NCI-H2081 (cell line): Measurements from ENCODE around the gene ALPP.
"Not testable (repeated sequence)": the region's sequence is repeated elsewhere in the genome, so short reads cannot be mapped to it uniquely, and the experiment has no call there.

Experiments
- DNase-seq, 2 experiments: peaks; one replicate each; lab custom pipeline; 2025; lab: John Stamatoyannopoulos, UW

Gene ALPP

DNA sequence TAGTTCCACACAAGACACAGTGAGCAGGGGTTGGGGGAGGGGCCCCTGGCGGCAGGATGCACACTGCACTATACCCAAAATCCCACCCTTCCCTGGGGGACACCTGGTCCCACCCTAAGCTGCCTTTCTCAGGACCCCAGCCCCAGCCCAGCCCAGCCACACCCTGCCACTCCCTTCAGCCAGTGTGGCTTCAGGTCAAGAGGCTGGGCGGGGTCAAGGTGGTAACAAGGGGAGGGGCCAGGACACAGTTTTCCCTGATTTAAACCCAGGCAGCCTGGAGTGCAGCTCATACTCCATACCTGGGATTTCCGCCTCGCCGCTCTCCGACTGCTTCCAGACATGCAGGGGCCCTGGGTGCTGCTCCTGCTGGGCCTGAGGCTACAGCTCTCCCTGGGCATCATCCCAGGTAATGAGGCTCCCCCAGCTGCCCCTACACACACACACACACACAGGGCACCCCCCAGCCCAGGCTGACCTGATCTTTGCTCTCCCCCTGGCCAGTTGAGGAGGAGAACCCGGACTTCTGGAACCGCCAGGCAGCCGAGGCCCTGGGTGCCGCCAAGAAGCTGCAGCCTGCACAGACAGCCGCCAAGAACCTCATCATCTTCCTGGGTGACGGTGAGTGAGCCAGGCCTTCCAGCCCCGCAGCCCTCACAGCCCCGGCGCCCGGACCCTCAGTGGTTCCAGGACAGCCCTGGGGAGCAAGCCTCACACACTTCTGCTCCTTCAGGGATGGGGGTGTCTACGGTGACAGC, 28.2 kb downstream of the ALPP start, which contains the start of gene ALPG:
ALPG (plus strand) TSS at position 289 of the 755 bp plus-strand sequence; CDS start at position 340, 51 bp downstream.
- no peak for DNase-seq

DNA sequence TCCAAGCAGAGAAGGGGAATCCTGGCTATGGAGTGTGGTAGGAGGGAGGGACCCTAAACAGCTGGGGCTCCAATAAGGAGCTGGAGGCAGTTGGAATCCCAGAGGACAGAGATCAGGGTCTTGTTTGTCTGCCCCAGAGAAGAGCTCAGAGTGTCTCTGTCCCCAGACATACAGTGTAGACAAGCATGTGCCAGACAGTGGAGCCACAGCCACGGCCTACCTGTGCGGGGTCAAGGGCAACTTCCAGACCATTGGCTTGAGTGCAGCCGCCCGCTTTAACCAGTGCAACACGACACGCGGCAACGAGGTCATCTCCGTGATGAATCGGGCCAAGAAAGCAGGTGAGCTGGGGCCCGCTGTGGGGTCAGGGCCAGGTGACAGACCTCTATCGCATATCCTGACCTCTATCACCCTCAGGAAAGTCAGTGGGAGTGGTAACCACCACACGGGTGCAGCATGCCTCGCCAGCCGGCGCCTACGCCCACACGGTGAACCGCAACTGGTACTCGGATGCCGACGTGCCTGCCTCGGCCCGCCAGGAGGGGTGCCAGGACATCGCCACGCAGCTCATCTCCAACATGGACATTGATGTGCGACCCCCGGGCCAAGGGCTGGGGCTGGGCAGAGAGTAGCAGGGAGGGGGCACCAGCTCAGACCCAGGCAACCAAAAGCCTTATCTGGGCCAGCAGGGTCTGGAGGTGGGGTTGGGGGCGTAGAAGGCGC, 29.0 kb downstream of the ALPP start:
- DNase-seq, result not testable (repeated sequence)

DNA sequence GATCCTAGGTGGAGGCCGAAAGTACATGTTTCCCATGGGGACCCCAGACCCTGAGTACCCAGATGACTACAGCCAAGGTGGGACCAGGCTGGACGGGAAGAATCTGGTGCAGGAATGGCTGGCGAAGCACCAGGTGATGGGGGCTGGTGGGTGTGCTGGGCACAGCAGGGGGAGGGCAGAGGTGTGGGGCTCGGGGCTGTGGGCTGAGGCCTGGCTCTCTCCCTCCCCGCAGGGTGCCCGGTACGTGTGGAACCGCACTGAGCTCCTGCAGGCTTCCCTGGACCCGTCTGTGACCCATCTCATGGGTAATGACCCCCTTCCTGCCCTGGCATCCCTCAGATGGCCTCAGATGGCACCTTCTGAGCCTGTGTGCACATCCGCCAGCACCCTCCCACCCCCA, 29.7 kb downstream of the ALPP start:
- DNase-seq, result not testable (repeated sequence)

DNA sequence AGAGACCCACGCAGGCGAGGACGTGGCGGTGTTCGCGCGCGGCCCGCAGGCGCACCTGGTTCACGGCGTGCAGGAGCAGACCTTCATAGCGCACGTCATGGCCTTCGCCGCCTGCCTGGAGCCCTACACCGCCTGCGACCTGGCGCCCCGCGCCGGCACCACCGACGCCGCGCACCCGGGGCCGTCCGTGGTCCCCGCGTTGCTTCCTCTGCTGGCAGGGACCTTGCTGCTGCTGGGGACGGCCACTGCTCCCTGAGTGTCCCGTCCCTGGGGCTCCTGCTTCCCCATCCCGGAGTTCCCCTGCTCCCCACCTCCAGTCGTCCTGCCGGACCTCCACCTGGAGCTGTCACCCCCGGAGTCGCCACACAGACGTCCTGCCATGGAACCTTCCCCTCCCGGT, 31.1 kb downstream of the ALPP start:
- not testable (repeated sequence) for DNase-seq

DNA sequence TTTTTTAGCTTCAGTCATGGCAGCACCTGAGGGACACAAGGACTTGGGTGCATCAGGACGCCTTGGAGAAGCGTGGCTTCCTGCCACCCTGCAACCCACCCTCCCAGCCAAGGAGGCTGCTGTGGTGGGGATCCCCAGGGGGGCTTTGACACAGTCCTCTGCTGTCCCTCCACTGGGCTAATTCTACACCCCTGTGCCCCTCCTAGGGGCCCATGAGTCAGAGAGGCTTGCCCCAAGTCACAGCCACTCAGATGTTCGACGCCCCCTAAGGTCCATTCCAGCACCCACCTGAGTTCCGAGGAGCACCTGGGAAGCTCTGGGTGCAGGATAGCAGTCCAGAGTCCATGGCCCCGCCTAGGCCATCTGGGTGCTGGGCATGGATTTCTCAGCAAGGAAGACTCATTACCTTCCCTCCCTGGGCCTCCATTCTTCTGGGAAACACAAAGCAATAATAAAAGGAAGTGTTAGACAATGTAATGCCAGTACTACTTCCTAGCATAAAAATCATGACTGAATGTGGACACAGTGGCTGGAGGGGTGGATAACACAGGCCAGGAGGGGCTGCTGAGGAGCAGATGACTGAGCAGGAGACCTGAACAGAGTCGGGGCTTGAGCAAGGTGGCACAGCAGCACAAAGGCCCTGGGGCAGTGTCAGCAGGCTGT, 31.8 kb downstream of the ALPP start:
- DNase-seq, result no peak

DNA sequence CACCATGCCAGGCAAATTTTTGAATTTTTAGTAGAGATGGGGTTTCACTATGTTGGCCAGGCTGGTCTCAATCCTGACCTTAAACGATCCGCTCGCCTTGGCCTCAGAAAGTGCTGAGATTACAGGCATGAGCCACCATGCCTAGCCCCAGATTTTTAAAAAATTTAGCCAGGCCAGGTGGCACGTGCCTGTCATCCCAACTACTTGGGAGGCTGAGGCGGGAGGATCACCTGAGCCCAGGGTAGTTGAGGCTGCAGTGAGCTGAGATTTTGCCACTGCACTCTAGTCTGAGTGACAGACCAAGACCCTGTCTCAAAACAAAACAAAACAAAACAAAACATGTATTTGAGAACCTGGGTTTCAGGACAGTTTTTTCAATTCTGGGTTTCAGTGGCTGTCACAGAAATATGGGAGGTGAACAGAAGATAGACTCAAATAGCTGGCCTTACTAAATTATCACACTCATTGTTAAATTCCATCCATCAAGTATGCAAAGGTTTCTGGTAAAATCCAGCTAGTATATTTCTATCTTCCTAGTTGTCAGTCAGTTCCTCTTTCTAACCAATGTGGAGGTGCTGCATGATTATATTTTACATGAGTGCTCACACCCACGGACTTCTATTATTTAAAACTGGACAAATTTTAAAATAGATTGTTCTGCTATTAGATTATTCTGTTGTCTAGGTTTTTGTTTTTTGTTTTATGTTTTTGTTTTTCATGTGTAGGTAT, 33.5 kb downstream of the ALPP start:
- DNase-seq, result no peak

DNA sequence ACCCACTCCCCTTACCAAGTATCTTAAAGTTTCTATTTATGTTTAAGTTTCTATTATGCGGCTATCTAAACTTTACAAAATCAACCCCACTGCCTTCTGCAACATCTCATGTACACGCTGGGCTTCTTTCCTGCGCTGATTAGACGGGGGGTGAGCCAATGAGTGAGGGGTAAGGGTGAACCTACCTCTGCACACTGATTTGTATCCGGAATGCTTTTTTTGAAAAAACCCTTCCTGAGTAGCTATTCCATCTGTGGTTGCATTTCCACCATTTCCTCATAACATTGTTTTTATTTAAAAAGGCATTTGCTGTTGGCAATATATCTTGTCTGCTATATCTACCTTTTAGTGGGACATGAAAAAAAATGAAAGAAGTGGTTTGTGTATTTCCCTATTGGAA, 34.4 kb downstream of the ALPP start:
- DNase-seq, result no peak

DNA sequence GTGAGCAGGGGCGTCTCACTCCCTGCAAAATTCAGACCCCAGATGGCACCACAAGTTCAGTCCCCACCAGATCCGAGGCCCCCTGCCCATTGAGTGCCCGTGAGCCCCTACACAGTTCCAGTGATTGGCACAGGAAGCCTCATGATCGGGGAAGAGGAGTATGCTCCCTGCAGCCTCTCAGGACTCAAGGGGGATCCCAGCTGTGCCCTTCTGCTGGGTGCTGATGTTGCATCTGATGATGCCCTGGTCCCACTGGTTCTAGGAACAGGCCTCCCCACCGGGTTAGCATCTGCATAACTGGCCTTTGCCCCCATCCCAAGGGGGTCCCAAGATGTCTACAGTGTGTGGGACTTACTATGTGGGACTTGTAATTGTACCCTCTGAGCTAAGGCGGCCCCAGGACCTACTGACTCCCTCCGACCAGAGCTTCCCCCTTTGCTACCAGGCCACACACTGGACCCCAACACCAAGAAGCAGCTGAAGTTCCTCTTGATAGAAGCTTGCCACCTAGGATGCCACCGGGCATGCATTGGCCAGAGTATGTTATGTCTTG, 36.7 kb downstream of the ALPP start:
- DNase-seq, result no peak

DNA sequence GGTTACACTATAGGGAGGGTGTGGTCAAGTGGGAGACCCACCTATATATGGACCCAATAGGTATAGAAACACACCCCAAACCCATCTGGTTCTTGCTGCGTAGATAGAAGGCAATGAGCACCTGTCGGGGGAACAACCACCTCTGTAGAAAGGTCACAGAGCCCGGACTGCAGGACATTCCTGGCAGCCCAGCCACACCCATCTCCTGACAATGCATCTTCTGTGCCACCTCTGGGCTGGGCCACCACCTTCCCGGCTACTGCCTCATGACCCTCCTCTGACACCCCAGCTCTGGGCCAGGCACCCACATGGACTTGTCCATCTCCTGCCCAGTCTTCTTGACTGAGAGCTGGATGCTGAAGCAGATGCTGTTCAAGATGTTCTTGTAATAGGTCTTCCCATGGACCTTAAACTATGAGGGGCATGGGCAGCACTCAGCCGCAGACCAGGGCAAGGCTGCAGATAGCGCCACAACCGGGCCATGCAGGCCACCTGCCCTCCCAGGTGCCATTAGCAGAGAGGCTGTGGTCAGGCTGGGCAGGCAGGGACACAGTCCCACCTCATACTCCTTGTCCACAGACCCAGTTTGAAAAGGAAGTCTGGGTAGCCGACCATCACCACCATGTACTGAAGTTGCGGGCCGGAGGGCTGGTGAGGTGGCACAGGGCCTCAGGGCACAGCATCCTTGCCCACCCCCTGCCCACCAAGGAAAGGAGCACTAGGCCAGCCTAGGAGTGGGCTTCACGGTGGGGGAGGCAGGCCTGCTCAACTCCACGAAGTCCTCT, 37.4 kb downstream of the ALPP start:
- no peak for DNase-seq

DNA sequence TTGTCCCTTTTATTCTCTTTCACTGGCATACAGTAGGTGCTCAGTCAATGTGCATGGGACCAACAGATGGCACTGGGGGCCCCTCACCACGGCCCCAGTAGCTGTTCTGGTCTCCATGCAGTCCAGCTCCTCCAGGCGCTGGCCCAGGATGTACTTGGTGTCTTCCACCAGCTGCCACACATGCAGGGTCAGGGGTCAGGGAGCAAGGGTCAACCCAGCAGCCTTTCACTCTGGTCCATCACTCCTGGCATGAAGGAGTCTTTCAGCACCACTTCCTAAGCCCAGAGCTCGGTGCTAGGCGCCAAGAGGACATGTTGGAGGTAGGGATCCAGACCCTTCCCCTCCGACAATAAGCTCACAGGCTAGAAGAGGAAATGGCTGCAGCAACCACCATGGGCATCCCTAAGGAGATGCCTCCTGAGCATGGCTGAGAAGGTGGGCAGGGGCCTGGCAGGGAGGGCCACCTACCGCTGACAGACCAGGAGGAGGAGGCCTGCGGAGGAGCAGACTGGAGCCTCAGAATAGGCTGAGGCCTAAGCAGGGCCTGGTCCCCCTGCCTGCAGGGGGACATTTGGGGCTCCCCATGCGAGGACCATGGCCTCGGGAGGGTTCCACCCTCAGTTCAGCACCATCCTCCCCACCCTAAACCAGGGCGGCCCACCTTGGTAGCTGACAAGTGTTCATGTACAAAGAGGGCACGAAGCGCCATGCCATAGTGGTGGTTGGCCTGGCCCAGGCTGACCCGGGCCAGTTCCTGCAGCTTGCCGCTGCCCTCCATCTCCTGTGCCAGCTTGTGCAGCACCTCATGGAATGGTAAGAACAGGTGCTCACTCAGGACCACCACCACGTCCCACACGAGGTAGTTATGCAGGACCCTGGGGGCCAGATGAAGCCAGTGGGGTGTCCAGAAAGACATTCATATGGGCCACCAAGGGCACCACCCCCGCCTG, 38.2 kb downstream of the ALPP start:
- DNase-seq, result no peak

DNA sequence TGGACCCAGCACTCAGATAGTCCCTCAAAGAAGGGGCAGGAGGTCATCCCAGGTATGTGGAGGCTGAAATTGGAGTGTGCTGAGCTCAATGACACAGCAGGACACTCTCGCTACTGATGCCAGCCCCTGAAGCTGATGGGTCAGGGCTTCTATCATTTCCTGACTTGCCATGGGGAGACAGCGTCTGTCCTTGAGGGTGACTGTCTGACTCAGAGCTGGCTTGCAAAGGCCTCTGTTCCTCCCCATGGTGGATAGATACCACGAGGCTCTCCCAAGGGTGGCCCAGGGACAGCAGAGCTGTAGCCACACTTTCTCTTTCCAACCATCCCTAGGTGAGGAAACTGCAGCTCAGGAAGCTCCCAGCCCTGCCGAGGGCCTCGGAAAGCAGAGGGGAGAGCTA, 38.9 kb downstream of the ALPP start:
- DNase-seq, result no peak

DNA sequence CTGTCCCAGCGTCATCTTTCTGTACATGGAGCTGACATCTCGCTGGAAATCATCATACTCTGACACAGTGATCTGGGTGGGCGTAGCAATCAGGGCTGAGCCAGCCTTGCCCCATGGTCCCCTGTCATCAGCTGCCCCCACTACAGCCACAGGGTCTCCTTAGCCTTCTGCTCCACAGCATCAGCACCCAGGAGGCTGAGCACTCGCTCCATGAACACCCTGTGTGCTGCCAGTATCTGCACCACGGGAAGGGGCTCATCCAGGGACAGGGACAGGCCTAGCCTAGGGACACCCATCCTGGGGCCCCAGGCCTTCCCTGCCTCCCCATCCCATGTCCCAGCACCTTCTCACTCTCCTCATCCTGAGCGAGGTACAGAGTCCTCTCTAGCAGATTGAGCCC, 39.5 kb downstream of the ALPP start:
- DNase-seq, result no peak

DNA sequence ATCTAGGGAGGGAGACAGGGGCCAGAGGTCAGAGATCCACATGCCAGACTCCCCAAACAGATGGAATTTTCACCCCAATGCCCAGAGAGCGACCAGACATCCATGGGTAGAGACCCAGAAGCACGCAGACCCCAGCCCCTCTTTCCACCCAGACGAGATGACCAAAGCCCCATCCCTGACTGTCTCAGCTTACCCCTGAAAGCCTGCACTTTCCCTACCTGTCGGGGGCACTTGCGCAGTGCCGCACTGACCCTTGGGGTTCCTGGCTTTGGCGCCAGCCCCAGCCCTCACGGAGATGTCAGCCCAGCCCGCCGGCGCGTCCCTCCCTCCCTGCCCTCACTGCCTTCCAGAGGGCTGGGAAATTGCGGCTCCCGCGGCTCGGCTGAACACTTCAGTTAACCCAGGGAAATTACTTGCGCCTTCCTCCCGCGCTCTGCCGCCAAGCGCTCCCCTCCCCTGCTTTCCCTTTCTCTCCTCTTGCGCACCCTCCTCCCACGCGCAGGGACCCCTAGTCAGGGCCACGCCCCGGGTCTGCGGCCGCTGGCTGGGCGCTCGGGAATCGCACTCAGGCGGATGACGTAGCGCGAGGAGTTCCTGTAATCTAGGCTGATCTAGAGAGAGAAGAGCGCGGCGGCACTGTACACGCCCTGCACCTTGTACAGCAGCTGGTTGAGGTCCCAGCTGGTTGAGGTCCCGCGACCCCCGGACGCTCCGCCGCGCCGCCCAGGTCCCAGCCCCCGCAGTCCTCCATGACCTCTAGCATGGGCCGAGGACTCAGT, 40.1 kb downstream of the ALPP start:
- DNase-seq, result peak in 1 of 2 experiments; percentile 26

DNA sequence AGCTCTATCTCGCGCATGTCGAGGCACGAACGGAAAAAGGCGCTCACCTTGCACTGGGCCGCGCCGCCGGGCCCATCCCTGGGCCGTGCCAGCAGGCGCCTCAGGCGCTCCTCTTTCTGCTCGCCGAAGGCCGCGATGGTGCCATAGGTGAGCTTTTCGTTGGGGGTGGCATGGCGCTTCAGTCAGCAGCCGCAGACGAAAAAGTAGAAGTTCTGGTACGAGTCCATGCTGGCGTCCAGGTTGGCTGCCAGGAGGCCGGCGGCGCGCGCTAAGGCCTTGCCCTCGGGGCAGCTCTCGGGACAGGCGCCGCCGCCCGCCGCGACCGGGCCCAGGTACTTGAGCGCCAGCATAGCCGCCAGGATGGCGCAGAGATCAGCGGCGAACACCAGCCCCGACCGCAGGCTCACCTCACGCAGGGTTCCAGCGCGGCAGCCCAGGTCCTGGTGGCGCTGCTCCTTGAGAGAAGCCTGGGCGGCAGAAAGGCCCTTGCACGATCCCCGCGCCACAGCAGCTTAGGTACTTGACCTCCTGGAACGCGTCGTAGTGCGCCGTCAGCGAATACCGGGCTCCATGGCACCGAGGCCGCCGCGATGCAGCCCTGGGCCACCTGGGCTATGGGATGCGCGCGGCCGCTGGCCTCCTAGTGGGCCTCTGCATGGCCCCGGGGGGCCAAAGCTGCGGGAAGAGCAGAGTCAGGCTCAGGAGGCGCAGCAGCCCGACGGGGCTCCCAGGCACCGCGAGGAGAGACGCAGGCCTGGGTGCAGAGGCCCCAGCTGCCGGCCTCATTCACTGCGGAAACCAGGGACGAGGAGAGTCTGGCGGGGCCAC, 40.9 kb downstream of the ALPP start:
- DNase-seq, result no peak

DNA sequence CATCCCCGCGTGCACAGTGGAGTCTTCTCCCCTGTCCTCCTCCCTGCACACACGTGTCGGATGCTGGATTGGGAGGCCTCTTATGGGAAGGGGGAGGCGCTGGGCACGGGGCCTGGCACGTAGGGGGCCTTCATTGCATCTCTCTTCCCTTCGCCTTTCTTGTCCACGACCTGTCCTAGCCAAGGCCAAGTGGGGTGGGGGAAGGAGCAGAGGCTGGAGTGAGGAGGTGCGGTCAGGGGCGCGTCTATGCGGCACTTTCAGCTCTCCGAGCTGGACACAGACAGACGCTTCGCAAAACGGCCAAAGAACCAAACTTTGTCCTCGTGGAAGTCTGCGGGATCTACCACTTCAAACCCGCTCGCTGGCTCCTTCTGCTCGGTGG, 41.5 kb downstream of the ALPP start:
- no peak for DNase-seq

DNA sequence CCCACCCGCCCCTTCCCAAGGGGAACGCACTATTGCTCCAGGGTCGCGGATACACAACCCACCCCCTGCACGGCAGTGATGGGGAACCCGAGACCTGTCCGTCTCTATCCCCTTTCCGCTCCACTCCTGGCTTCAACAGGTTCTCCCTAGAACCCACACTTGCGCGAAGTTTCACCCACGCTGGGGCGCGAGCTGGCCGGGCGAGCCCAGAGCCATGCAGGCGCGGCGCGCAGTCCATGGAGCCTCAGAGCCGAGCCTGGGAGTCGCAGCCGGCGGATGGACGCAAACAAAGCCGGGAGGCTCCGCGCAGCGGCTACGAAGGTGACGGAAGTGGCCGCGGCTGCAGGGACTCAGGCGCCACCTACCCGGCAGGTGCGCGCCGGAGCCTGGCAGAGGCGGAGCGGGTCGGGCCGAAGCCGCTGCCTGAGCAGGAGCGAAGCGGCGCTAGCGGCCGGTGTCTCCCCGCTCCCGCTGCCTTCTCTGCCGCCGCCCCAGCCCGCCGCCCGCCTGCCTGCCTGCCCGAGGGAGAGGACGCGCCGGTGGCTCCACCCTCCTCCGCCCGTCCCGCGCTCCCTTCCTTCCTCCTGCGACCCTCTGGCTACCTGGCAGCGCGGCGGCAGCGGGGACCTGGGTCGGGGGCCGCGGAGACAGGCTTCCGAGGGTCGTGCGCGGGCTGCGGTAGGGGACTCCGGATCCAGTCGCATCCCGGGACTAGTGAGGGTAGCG, 42.1 kb downstream of the ALPP start:
- peak; percentile 62 to 84 for DNase-seq

DNA sequence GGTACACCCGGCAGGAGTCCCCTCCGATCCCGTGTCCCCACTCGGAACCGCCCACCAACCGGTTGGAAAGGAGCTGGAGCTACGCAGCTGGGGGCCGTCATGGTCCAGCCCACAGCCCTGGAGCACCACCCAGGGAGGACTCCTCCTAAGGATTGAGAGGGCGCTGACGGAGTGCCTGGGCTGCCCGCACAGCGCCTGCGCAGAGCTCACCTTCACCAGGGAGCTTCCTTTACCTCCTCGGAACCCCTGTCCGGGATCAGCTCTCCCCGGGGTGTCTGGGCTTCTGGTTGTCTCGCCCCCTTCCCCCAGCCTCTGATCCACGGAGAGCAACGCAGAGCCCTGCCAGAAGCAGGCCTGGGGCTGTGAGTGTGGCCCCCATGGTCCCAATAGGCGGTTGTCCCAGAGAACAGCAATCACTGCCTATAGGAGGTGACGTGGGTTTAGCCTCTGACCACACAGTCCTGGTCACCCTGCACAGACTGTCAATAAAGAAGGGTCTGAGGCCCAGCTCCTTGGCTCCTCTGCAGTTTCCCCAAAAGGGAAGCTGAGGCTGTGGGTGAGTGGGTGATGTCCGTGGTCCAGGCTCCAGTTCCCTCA, 42.7 kb downstream of the ALPP start:
- DNase-seq, result no peak
